Activated CD8-positive, alpha-beta memory T cell treated with anti-CD3 and anti-CD28 coated beads, Interleukin-2, amount 50 U/mL, for 24 hours (primary cell): ENCODE measurements around the gene REEP3.
A peak's percentile ranks its signal among the peaks of the same experiment; 100 is the strongest.
"Not testable (repeated sequence)": the region's sequence is repeated elsewhere in the genome, so short reads cannot be mapped to it uniquely, and the experiment has no call there.

Experiments used
- DNase-seq: peaks from one replicate; pipeline ENCODE4 v3.0.0-alpha.2; 2020; ENCODE audit errors: extremely low read depth

The REEP3 gene

DNA sequence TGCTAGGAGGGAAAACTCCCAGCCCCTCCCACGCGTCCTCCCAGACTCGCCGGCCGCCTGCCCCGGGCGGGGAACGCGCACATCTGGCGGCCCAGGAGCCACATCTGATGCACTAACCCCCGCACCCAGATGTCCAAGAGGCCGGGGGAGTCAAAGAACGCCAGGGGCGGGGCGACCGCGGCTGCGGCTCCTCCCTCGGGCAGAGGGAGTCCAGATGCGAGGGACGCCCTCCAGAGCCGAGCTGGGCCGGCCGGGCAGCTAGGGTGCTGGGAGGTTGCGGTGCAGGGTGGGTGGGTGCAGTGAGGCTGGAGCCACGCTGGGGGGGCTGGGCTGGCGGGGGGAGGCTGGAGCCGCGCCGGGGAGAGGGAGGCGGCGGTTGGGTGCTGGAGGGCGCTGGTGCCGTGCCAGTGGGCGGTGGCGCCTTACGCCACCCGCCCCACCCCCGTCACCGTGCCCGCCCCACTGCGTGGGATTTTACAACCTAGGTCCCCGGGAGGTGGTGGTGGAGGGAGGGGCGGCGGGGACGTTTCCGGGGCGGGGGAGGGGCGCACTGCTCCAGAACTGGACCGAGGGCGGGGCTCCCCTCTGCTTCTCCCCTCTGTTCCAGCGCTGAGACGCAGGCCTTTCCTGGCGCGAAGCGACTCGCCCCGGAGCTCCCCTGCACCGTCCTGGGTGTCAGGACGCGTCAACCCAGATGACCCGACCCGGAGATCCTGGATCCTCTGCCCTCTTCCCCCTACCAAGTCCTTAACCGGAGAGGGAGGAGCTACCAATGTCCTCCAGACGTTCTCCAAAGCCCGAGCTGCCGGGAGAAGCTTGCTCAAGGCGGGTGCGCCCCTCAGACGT lies 109.1 kb downstream of the REEP3 start:
- peak; percentile 34 for DNase-seq

DNA sequence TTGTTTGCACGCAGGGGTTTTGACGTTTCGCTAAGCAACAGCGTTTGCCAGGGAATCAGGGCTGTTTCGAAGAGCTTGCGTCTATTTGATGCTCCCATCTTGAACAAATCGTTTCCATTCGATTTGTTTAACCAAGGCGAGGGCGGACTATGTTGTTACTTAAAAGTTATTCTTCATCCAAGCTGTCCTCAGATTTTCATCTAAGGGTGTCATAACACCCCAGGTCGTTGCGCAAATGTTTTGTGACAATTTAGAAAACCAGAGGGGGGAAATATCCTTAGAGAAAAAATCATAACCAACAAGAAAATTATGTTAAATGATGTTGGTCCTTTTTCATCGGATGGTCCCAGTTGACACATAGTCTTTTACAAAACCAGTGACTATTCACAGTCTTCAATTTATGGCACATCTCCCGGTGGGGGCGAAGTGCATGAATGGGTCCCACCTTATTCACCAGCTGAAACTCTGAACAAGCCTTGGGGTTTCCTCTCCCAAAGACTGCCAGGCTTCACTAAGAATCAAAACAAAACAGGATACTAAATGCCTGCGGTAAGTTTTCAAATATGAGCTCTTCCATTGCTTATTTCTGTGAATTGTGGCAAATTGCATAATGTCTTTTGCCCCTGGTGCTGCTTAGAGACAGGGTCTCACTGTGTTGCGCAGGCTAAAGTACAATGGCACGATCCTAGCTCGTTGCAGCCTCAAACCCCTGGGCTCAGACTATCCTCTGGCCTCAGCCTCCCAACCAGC lies 109.9 kb downstream of the REEP3 start:
- DNase-seq = no peak

DNA sequence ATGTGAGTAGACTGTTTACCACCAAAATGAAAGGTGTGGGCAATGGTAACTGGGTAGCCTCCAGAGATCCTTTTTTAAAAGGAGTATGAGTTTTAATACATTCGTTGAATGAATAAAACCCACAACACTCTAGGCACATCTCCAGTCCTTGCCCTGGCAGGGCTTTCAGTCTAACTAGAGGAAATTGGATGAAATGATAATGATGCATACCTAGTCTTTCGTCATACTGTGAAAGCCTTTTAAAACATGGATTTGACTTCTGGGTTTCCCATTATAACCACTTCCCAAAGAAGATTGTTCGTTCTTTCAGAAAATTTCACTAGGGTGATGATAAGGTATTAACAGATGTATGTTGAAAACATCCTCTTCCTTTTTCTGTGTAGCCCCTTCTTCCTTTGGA lies 110.8 kb downstream of the REEP3 start:
- no peak for DNase-seq

DNA sequence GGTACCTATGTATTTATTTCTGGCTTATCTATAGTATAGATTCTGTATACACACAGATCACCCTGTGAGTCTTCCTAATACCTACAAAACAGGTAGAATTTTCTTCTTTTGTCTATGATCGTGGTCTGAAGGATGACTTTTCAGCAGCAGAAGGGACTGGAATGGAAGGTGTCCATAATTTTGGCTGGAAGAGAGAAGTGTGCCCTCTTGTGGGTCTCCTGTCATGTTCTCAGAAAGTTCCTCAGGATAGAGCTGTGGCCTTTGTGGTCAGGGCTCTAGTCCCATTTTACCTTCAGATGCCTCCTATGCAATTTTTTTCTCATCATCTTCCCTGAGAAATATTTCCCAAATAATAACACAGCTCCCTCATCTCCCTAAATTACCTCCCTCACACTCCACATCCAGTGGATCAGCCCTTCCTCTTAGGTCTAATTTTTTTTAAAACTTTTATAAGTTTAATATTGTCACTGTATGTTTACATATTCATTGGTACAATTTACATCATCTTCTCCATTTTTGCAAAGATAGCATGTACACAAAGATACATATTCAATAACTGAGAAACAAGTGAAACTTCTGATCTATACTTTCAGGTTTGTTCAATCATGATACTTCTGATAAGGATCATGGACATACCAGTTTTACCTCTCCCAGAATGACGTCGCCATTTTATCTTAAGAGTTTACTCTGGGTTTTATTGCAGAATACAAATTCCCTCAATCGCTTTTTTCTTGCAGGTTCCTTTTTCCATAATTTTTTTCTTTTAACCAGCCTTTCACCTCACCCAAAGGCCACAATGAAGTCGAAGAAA lies 112.7 kb downstream of the REEP3 start:
- no peak for DNase-seq

DNA sequence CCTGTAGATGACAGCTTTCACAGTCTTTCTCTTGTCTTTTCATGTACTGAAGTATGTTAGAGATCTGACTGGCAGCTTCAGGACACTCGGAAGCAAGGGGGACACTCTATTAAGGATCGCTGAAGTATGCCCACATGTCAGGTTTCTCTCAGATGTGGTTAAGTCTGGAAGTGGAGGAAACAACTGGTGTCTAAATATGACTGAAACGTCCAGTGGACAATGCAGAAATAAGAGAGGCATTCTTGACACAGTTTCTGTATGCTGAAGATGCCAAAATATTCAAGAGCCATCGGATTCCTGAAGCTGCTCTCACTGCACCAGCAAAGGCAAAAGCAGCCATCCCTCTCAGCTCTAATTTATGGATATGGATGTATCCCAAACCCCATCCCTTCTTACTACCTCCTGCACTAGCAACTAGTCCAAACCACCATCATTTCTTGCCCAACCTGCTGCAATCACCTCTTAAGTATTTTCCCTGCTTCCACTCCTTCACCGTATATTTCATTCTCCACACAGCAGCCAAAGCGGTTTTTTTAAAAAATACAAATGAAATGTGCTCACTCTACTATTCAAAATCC lies 113.4 kb downstream of the REEP3 start:
- DNase-seq = no peak

DNA sequence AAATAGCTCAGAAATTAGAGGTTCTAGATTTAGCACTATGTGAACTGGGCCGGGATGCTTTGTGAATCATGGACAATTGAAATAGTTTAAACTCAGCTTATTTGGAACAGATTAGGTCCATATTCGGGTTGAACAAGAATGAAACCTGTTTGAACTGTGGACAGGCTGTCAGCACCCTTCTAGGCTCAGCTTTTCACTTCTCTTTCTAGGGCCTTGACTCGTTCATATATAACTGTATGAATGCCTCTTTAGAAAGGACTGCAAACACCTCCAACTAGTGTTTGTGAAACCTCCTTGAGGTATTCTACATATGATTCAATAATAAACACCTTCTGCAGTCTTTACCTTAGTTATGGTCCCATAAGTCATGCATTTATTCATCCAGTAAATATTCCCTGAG lies 115.6 kb downstream of the REEP3 start:
- no peak for DNase-seq

DNA sequence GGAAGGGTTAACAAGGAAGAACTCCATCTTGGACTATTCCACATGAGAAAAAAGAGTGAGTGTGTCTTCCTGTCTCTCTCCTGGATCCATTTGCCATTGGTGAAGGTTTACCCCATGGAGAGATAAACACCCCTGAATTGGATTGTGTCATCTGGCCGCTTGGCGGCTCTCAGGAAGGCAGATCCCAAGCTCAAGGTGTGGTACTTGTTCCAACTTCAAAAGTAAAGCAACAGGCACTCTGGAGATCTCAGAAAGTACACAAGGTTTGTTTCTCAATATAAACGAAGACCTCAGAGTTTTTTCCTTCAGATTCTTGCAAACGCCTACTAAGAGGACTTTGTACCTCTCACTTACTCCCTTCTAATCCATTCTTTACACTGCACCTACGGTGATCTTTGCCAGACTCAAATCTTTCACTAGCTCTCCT lies 116.7 kb downstream of the REEP3 start:
- DNase-seq = no peak

DNA sequence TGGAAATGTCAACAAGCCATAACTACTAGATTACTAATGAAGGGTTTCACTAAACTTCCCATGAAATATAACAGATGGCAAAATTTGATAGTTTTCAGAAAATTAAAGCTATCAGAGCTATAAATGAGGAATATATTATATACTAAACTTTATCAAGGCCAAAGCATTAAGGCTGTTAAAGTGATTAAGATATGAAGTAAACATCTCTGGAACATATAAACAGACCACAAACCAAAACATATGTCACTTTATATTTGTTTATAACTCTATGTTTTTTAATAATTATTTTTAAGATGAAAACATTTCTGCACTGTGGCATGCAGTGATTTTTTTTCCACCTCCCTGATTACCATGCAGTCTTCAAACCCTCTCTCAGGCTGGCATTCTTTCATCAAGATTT lies 120.2 kb downstream of the REEP3 start:
- no peak for DNase-seq

DNA sequence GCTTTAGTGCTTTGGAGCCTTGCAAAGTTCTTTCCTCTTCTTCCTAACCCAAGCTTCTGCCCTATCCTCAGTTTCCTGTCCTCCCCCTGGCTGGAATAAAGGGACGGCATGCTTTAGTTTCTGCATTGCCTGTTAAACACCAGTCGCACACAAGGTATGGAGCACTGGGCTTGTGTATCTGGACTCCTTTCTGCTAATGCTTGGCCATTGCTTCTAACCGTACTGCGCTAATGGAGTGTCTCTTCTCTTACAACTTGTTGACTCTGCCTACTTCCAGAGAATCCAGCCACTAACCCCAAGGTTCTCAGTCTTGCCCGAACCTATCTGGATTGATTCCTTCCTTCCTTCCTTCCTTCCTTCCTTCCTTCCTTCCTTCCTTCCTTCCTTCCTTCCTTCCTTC lies 120.6 kb downstream of the REEP3 start:
- no peak for DNase-seq

DNA sequence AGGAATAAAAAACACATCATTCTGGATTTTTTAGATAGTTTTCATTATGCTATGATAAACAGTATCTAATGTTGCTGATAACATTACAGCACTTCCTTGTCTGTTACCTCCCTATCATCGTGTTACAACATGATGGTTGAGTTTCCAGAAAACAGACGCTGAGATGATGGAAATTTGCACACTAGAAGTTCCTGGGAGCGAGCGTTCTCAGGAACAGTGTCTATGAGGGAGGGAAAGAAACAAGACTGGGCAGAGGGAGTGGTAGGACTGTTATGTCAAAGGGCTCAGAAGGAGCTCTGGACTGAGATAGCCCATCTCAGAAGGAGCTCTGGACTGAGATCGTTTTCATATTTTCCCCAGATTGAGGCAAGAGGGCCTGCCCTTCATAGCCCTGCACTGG lies 121.6 kb downstream of the REEP3 start:
- no peak for DNase-seq

DNA sequence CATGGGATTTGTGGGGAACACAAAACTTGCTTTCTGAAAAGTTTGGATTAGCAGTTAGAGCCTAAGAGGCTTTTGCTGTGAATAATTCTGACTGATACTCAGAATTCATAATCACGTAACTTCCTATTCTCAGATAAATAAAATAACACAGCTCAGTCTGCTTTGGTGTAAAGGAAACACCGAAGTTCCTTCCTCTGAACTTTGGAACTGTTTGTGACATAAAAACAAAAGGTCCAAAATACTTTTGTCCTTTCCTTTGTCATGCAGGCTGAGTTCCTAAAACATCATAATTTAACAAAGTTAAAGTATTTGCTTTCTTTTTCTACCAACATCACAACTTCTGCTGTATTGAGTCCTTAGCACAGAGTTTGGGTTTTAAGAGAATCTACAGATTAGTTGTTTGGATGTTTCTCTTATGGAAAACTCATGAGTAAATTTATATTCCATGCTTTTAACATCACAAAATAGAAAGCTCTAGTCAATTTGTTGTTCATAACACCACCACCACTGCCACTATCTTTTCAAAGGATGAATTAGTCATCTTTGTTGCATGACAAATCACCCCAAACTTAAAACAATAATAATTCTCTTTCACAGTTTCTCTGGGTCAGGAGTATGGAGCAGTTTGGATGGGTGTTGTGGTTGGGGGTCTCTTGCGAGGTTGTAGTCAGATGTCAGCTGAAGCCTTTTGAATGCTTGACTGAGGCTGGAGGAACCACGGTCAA lies 123.4 kb downstream of the REEP3 start:
- no peak for DNase-seq

DNA sequence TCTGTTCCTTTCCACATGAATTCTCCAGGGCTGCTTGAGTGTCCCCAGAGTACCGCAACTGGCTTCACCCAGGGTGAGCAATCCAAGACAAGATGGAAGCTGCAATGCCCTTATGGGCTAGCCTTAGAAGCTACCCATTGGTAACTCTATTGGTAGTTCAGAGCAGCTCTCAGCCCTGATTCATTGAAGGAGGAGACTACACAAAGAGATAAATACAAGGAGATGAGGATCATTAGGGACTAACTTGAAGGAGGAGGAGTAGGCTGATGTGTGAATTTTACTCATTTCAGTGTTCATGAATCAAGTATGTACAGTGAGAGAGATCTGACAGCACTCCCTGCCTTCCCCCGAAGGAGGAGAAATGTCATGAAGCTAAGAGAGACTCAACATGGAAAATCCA lies 124.0 kb downstream of the REEP3 start:
- DNase-seq = no peak

DNA sequence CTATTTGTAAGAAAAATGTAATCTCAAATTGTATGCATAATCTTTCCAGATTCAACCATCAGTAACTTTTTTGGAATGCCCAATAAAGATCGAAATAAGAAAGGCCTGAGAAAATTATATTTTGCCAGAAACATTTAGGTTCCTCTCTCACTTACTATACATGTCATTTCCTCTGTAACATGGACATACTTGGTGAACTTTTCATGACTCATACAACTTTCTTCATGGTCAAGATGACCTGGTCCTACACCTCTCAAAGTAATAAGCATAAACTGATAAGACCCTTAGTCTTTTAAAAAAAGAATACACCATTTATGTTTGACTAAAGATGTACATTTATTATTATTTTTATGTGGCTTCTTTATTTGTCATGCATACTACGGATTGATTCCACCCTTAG lies 125.3 kb downstream of the REEP3 start:
- no peak for DNase-seq

DNA sequence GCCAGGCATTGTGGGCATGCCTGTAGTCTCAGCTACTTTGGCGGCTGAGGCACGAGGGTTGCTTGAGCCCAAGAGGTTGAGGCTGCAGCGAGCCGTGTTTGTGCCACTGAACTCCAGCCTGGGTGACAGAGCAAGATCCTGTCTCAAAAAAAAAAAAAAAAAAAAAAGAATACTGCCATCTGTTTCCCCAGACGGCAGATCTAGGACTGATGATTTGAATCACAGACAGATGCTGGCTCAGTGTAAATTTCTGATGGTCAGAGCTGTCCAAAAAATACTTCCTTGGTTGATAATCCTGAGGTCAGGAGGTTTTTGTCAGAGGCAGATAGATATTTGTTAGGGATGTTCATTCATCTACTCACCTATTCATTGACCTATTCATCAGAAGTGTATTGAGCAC lies 130.7 kb downstream of the REEP3 start:
- no peak for DNase-seq

DNA sequence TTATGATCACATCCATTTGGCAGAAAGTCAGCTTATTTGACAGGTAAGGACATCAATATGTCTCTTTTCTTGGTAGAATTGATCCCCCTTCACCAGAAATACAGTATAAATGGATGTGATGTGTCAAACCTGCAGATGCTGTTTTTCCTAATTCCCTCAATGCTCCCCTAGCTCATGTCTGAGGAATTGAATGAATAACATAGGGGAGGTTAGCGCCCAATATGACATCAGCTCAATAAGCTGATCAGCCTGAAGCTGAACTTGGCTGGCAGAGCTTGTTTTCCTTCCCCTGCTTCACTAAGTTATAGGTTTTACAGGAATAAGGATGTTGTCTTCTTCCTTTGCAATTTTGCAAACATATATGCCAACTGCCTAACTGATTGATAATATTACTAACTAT lies 132.5 kb downstream of the REEP3 start:
- DNase-seq = no peak

DNA sequence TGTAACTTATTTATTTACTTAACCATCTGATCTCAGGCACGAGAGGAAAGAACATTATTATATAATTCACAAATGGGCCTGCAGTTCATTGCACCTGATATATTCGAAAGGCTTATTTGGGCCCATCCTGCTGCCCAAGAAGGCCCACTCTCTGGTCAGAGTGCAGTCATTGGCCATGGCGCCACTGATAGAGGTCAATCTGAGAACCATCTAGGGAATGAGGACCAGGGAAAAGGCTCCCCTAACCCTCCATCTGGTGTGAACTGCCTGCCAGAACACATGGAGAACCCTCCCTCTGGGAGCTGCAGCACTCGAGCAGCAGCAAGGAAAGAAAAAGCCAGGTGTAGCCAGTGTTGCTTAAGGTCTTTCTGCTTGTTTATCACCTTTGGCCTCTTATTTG lies 136.6 kb downstream of the REEP3 start:
- no peak for DNase-seq

DNA sequence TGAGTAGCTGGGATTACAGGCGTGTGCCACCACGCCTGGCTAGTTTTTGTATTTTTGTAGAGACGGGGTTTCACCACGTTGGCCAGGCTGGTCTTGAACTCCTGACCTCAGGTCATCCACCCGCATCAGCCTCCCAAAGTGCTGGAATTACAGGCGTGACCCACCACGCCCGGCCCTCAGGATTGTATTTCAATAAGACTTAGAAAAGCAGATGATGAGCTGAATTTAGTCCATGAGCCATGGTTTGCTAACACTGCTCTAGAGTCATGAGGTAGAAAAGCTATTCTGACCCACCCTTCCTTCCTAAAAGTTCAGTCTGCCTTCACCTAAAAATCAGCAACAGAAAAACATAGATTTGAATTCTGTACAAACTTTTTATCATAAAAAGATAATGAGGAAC lies 139.7 kb downstream of the REEP3 start:
- DNase-seq = not testable (repeated sequence)

DNA sequence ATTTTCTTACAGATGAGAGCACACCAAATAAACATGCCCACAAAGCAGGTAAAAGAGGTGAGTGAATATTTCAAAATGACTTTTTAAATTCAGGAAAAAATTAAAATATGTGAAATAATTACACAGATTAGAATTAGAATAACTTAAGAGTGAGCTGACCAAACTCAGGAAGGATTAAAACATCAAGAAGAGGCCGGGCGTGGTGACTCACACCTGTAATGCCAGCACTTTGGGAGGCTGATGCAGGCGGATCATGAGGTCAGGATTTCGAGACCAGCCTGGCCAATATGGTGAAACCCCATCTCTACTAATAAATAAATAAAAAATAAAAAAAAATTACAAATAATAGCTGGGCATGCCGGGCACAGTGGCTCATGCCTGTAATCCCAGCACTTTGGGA lies 140.1 kb downstream of the REEP3 start:
- DNase-seq = no peak

DNA sequence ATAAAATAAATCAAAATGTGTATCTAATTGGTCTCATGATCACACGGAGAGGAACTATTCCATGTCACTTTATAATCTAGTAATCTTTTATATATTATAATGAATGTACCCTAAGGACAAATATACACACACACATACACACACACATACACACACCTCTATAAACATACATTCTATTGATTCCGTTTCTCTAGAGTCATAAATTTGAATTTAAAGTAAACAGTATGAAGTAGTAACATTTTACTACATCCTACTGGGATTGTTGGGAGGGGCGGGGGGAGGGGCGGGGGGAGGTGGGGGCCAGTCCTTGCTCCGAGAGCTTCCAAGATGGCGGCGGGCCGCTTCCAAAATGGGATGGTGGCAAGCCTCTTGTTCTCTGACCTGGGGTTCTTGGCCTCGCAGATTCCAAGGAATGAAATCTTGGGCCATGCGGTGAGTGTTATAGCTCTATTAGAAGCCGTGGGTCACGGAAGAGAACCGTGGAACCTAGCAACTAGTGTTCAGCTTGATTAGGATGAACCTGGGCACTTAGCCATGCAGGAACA lies 143.2 kb downstream of the REEP3 start:
- DNase-seq = no peak

DNA sequence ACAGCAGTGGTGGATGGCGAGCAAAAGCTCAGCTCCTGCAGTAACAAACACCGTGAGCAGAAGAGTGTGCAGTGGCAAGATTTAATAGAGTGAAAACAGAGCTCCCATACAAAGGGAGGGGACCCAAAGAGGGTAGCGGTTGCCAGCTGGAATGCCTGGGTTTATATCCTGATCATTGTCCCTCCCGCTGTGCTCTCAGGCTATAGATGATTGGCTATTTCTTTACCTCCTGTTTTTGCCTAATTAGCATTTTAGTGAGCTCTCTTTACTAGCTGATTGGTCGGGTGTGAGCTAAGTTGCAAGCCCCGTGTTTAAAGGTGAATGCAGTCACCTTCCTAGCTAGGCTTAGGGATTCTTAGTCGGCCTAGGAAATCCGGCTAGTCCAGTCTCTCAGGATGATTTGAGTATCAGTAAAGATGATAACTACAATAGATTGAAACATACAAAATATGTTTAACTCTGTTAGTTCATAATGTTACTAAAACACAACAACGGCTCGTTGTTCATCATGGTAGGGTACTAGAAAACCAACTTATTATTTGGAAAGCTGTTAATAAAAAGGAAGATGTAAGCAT lies 143.9 kb downstream of the REEP3 start:
- not testable (repeated sequence) for DNase-seq

DNA sequence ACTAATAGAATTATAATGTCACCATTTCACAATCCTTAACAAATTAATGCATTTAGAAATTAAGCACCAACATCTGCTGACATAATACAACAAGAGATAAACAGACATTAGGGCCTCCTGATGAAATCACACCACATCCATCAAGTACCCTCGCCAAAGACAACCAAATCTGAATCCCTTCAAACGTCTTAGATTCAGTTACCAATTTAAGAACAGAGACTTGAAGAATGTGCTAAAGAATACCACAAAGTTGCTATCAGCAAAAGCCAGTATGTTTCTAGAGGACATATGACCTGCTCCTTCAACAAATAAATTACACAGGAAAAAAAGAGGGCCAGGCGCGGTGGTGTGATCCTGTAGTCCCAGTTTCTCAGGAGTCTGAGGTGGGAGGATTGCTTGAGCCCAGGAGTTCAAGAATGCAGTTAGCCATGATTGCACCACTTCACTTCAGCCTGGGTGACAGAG lies 144.5 kb downstream of the REEP3 start:
- no peak for DNase-seq
